ENCODE measurements around the gene JAK1. TPM values are rescaled to one million over a fixed set of nuclear protein-coding genes. Genes with fewer than 3 reads are reported as not detected.

The JAK1 gene
- total and polyA plus RNA-seq, 7 donors, result 43.8 to 143 (median 99.6) TPM

GRCh38 chr1:64886877-64887276 is 79.5 kb downstream of the JAK1 start:
- intact Hi-C loops (cut with DNase I), result no loop called here
- WGBS, 2 donors, result 94 to 95% methylated on average over 4 of the region's 4 CpGs
- H3K27me3 ChIP-seq, result no peaks in the 10 kb centered on the region

GRCh38 chr1:64885648-64886047 is 80.7 kb downstream of the JAK1 start:
- no peak for DNase-seq
- Histone ChIP-seq H3K9me3 (no peaks in the 10 kb centered on the region), H3K4me1 (peaks cover 0 to 28% (median 12%) of the 10 kb centered on the region in 4 donors), H3K4me3 (no peak overlapping the region), H3K27me3 (no peaks in the 10 kb centered on the region), H3K27ac (no peak overlapping the region), H3K36me3 (peaks cover 0 to 17% (median 6%) of the 10 kb centered on the region in 4 donors)
- 92 to 97% methylated on average over 6 of the region's 6 CpGs for WGBS, 2 donors
- no peak for TF ChIP-seq POLR2A (IDR thresholded peaks at IDR 0.05)
- no peak for TF ChIP-seq POLR2AphosphoS5 (IDR thresholded peaks at IDR 0.05)
- no peak for TF ChIP-seq EP300 (IDR thresholded peaks at IDR 0.05)
- TF ChIP-seq CTCF (IDR thresholded peaks at IDR 0.05), result no peak
- intact Hi-C loops (cut with DNase I), result no loop called here

More at GRCh38 chr1:64886877-64887276, 79.5 kb downstream of the JAK1 start:
- TF ChIP-seq CTCF (IDR thresholded peaks at IDR 0.05), result no peak
- no peak for TF ChIP-seq POLR2A (IDR thresholded peaks at IDR 0.05)
- TF ChIP-seq EP300 (IDR thresholded peaks at IDR 0.05), result no peak
- no peak for TF ChIP-seq POLR2AphosphoS5 (IDR thresholded peaks at IDR 0.05)
- Histone ChIP-seq H3K36me3 (peaks cover 0 to 15% (median 6%) of the 10 kb centered on the region in 4 donors), H3K4me1 (peaks cover 0 to 41% (median 23%) of the 10 kb centered on the region in 4 donors), H3K4me3 (no peak overlapping the region), H3K9me3 (no peaks in the 10 kb centered on the region), H3K27ac (no peak overlapping the region)
- DNase-seq, result no peak

- Histone ChIP-seq H3K36me3 (peaks cover 0 to 17% (median 6%) of the 10 kb centered on the region in 4 donors), H3K9me3 (no peaks in the 10 kb centered on the region), H3K4me1 (peaks cover 0 to 20% (median 10%) of the 10 kb centered on the region in 4 donors), H3K27me3 (no peaks in the 10 kb centered on the region), H3K27ac (no peak overlapping the region), H3K4me3 (no peak overlapping the region)
- intact Hi-C loops (cut with DNase I), result no loop called here
- TF ChIP-seq POLR2A (IDR thresholded peaks at IDR 0.05), result no peak
- TF ChIP-seq EP300 (IDR thresholded peaks at IDR 0.05), result no peak
- TF ChIP-seq POLR2AphosphoS5 (IDR thresholded peaks at IDR 0.05), result no peak
- no peak for TF ChIP-seq CTCF (IDR thresholded peaks at IDR 0.05)
- 91 to 96% methylated on average over 5 of the region's 5 CpGs for WGBS, 2 donors
- DNase-seq, result no peak
These were observed 81.9 kb downstream of the JAK1 start for GRCh38 chr1:64884261-64885040.

GRCh38 chr1:64882574-64883255 is 83.6 kb downstream of the JAK1 start:
- 87 to 92% methylated on average over 11 of the region's 11 CpGs for WGBS, 2 donors
- H3K4me1 ChIP-seq, result peaks cover 0 to 5% (median 3%) of the 10 kb centered on the region in 4 donors

More at GRCh38 chr1:64882574-64883255, 83.6 kb downstream of the JAK1 start:
- intact Hi-C loops (cut with DNase I), result no loop called here
- no peak for DNase-seq
- no peaks in the 10 kb centered on the region for H3K27me3 ChIP-seq
- no peak overlapping the region for H3K27ac ChIP-seq
- peaks cover 0 to 30% (median 9%) of the 10 kb centered on the region in 4 donors for H3K36me3 ChIP-seq
- TF ChIP-seq POLR2A (IDR thresholded peaks at IDR 0.05) (no peak), CTCF (IDR thresholded peaks at IDR 0.05) (no peak), EP300 (IDR thresholded peaks at IDR 0.05) (no peak), POLR2AphosphoS5 (IDR thresholded peaks at IDR 0.05) (no peak)
- H3K4me3 ChIP-seq, result no peak overlapping the region
- no peaks in the 10 kb centered on the region for H3K9me3 ChIP-seq

Measured in sigmoid colon (tissue), 7 donors.